ENCODE data around the gene CUL5.

DNA sequence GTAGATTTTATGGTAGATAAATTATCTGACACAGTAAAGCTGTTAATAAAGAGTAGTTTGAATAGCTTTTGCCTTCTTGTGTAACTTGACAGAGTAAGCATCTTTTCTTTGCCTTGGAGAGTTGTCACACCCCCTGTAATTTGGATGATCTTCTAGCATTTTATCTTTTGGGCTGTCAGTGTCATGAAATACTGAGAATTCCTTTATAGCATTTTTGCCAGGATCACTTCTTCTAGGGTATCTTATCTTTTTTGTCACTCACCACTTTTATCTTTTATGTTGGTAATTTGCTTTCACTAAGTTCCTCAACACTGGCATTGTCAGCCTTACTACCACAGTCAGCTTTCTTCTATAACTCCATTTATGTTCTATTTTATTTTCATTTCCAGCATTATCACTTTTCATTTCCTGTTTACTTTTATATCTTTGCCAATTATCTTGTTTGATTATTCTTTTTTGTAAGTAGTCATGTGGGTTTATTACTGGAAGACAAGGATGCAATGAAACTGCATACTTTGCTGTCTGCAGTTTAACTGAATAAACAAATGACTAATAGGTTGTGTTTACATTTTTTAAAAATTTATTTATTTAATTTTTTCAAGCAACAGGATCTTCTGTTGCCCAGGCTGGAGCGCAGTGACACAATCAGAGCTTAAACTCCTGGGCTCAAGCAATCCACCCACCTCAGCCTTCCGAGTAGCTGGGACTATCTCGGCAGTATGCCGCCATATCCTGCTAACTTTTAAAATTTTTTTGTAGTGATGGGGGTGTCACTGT, 84.6 kb downstream of the CUL5 start:
- TF ChIP-seq, protein P1, sequence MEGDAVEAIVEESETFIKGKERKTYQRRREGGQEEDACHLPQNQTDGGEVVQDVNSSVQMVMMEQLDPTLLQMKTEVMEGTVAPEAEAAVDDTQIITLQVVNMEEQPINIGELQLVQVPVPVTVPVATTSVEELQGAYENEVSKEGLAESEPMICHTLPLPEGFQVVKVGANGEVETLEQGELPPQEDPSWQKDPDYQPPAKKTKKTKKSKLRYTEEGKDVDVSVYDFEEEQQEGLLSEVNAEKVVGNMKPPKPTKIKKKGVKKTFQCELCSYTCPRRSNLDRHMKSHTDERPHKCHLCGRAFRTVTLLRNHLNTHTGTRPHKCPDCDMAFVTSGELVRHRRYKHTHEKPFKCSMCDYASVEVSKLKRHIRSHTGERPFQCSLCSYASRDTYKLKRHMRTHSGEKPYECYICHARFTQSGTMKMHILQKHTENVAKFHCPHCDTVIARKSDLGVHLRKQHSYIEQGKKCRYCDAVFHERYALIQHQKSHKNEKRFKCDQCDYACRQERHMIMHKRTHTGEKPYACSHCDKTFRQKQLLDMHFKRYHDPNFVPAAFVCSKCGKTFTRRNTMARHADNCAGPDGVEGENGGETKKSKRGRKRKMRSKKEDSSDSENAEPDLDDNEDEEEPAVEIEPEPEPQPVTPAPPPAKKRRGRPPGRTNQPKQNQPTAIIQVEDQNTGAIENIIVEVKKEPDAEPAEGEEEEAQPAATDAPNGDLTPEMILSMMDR (IDR thresholded peaks at IDR 0.05; ENCODE audit: insufficient read depth, low read length, poor library complexity, severe bottlenecking): no peak
- no peak for TF ChIP-seq EZH2phosphoT487 (conservative IDR thresholded peaks at IDR 0.05; ENCODE audit: low read length)
